Epithelial cell of esophagus (primary cell): Measurements from ENCODE around the gene GALNT13.

Experiments
- DNase-seq: peaks from one replicate; pipeline ENCODE4 v3.0.0; 2010; ENCODE audit warnings: low read depth
- H3K4me3 ChIP-seq: 2 replicates; pipeline ENCODE4 v1.5.1; 2011; ENCODE audit warnings: mild to moderate bottlenecking, low read length, control low read depth
- CTCF ChIP-seq: IDR thresholded peaks from 2 replicates; pipeline ENCODE4 v1.5.1; 2011; ENCODE audit warnings: low read depth, mild to moderate bottlenecking, low read length, control low read depth, inconsistent platforms; ENCODE audit not compliant: insufficient read depth; ENCODE audit errors: missing control alignments

GALNT13 gene

GRCh38 chr2:154173919-154174318, 302.2 kb downstream of the GALNT13 start:
- no peak for TF ChIP-seq CTCF
- no peak overlapping the region for H3K4me3 ChIP-seq
- no peak for DNase-seq

GRCh38 chr2:154182008-154182407, 310.3 kb downstream of the GALNT13 start:
- DNase-seq, result no peak
- TF ChIP-seq CTCF, result no peak
- no peak overlapping the region for H3K4me3 ChIP-seq

- no peak for TF ChIP-seq CTCF
- DNase-seq, result no peak
- H3K4me3 ChIP-seq, result no peak overlapping the region
Measured at GRCh38 chr2:154187948-154188347, 316.2 kb downstream of the GALNT13 start.

GRCh38 chr2:154189953-154190352, 318.2 kb downstream of the GALNT13 start:
- H3K4me3 ChIP-seq, result no peak overlapping the region
- DNase-seq, result no peak
- TF ChIP-seq CTCF, result no peak

- no peak for TF ChIP-seq CTCF
- no peak overlapping the region for H3K4me3 ChIP-seq
- no peak for DNase-seq
Measured at GRCh38 chr2:154193246-154193645, 321.5 kb downstream of the GALNT13 start.

- no peak overlapping the region for H3K4me3 ChIP-seq
- DNase-seq, result no peak
Measured at GRCh38 chr2:154194909-154195643, 323.4 kb downstream of the GALNT13 start.

More at GRCh38 chr2:154194909-154195643, 323.4 kb downstream of the GALNT13 start:
- TF ChIP-seq CTCF, result no peak
